Activated naive CD8-positive, alpha-beta T cell treated with anti-CD3 and anti-CD28 coated beads for 36 hours (primary cell): ENCODE data around the gene SAMD14. TPM values are rescaled to one million over a fixed set of nuclear protein-coding genes. Genes with fewer than 3 reads are reported as not detected.

Experiments
- DNase-seq: peaks from one replicate; pipeline ENCODE4 v3.0.0; 2021
- H3K27ac Mint-ChIP-seq: one replicate; pipeline ENCODE4 v1.8.0; 2022; ENCODE audit warnings: mild to moderate bottlenecking, moderate library complexity, mixed read lengths
- H3K27me3 Mint-ChIP-seq: one replicate; pipeline ENCODE4 v1.8.0; 2022; ENCODE audit warnings: mild to moderate bottlenecking, mixed read lengths
- H3K36me3 Mint-ChIP-seq: one replicate; pipeline ENCODE4 v1.8.0; 2021; ENCODE audit warnings: mild to moderate bottlenecking, mixed read lengths
- H3K4me1 Mint-ChIP-seq: one replicate; pipeline ENCODE4 v1.8.0; 2021; ENCODE audit warnings: mixed read lengths
- H3K4me3 Mint-ChIP-seq: one replicate; pipeline ENCODE4 v1.8.0; 2022; ENCODE audit warnings: mild to moderate bottlenecking, moderate library complexity, mixed read lengths
- H3K9me3 Mint-ChIP-seq: one replicate; pipeline ENCODE4 v1.8.0; 2022; ENCODE audit warnings: mixed read lengths
- total RNA-seq, 2 experiments: library from RNA; stranded (reverse); gene quantifications; one replicate each; pipeline ENCODE4 v1.2.3, GENCODE V29; 2021

SAMD14 gene
- total RNA-seq, 2 experiments from 2014 or later, result 0.47 to 0.66 TPM

DNA sequence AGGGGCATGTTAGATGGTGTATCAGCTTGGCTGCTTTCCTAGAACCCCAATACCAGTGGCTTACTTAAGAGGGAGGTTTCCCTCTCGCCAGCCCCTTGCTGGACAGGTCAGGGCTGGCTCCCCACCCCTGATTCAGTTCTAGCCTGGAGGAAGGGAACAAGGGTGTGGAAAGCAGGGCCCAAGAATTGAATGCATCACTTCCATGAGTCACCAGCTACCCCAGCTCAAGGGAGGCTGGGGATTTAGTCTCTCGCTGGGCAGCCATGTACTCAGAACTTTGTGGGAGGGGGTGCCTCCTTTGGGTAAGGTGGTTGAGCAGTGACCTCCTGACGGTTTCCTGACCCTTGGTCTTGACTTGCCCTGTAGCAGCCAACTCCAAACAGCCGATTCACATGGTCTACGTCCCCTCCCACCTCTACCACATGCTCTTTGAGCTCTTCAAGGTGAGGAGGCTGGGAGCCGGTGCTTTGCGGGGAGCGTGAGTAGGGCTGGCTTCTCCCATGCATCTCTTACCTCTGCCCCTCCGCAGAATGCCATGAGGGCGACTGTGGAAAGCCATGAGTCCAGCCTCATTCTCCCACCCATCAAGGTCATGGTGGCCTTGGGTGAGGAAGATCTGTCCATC is 22.1 kb downstream of the SAMD14 start:
- Mint-ChIP-seq H3K4me1 (no peaks in the 10 kb centered on the region), H3K4me3 (no peak overlapping the region), H3K27ac (no peak overlapping the region), H3K36me3 (no peaks in the 10 kb centered on the region), H3K9me3 (no peaks in the 10 kb centered on the region), H3K27me3 (no peaks in the 10 kb centered on the region)
- no peak for DNase-seq

DNA sequence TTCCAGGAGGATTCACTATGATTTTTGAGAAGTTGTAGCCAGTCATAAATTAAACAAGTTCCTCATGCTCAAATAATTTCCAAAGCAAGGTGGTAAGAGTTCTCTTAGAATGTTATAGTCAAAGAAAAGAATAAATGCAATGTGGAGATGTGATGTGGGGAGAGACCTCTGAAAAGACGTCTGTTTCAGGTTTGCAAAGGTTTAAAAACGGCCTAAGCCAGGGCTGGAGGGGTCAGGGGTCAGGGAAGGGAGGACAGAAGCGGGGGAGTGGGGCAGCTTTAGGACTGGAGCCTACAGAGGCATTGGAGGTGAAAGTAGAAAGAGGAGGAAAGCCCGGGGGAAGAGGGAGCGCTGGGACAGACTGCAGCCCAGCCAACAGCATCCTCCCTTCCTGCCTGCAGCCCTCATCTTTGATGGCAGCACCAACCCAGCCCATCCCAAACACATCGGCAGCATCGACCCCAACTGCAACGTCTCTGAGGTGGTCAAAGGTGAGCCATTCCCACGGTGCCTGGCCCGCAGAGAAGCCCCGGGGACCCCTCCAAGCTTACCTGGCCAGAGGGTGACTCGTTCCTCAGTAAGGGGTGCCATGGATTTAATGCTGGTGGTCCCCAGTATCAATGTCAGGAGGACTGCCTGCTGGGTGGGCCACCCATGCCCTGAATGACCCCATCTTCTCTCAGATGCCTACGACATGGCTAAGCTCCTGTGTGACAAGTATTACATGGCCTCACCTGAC is 23.4 kb downstream of the SAMD14 start:
- H3K9me3 Mint-ChIP-seq, result no peaks in the 10 kb centered on the region
- no peaks in the 10 kb centered on the region for H3K27me3 Mint-ChIP-seq
- no peak for DNase-seq
- H3K4me1 Mint-ChIP-seq, result no peaks in the 10 kb centered on the region
- no peaks in the 10 kb centered on the region for H3K36me3 Mint-ChIP-seq
- H3K27ac Mint-ChIP-seq, result no peak overlapping the region
- no peak overlapping the region for H3K4me3 Mint-ChIP-seq

DNA sequence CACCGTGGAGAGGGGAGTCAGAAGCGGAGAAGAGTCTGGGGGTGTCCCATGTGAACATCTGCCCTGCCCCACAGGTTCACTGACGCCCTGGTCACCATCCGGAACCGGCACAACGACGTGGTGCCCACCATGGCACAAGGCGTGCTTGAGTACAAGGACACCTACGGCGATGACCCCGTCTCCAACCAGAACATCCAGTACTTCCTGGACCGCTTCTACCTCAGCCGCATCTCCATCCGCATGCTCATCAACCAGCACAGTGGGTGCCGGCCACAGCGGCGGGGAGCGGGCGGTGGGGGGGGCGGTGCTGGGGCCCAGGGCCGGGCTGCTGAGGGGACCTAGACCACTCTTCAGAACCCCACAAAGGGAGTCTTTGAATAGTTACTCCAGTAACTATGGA is 24.1 kb downstream of the SAMD14 start:
- no peaks in the 10 kb centered on the region for H3K9me3 Mint-ChIP-seq
- no peak overlapping the region for H3K27ac Mint-ChIP-seq
- no peaks in the 10 kb centered on the region for H3K36me3 Mint-ChIP-seq
- no peaks in the 10 kb centered on the region for H3K27me3 Mint-ChIP-seq
- no peak overlapping the region for H3K4me3 Mint-ChIP-seq
- no peaks in the 10 kb centered on the region for H3K4me1 Mint-ChIP-seq
- DNase-seq, result no peak

DNA sequence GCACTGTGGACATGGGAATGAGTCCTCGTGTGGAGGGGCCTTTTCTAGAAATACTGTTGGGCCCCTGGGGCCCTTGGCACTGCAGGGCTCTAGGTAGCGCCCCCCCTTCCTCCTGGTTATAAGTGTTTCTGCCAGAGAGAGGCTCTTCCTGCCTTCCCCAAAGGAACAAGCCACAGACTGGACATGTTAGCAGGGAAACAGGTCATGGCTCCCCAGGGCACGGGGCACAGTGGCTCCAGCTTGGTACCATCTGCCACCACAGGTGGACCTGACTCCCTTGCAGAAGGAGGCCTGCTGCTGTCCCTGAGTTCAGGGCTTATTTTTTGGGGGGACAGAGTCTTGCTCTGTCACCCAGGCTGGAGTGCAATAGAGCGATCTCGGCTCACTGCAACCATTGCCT is 26.0 kb downstream of the SAMD14 start:
- Mint-ChIP-seq H3K4me3 (no peak overlapping the region), H3K36me3 (no peaks in the 10 kb centered on the region), H3K4me1 (peaks cover 7% of the 10 kb centered on the region), H3K27me3 (no peaks in the 10 kb centered on the region), H3K27ac (no peak overlapping the region), H3K9me3 (no peaks in the 10 kb centered on the region)
- no peak for DNase-seq

DNA sequence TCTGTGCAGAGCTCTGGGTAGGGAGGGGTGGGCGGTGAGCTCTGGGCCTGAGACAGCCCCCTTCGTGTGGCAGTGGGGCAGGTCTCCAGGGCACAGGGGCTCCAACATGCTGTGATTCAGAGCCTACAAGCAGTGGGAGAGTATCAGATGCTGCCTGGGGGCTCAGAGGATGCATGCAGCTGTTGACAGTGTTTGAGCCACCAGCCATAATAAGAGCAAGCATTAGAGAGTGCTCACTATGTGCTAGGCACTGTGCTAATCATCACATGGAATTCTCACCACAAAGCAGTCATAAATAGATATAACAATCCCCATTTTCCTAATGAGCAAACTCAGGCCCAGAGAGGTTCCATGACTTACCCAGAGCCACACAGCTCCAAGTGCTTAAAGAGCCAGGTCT is 26.7 kb downstream of the SAMD14 start:
- H3K9me3 Mint-ChIP-seq, result no peaks in the 10 kb centered on the region
- peaks cover 7% of the 10 kb centered on the region for H3K4me1 Mint-ChIP-seq
- no peak for DNase-seq
- no peaks in the 10 kb centered on the region for H3K36me3 Mint-ChIP-seq
- no peak overlapping the region for H3K27ac Mint-ChIP-seq
- no peak overlapping the region for H3K4me3 Mint-ChIP-seq
- H3K27me3 Mint-ChIP-seq, result no peaks in the 10 kb centered on the region

DNA sequence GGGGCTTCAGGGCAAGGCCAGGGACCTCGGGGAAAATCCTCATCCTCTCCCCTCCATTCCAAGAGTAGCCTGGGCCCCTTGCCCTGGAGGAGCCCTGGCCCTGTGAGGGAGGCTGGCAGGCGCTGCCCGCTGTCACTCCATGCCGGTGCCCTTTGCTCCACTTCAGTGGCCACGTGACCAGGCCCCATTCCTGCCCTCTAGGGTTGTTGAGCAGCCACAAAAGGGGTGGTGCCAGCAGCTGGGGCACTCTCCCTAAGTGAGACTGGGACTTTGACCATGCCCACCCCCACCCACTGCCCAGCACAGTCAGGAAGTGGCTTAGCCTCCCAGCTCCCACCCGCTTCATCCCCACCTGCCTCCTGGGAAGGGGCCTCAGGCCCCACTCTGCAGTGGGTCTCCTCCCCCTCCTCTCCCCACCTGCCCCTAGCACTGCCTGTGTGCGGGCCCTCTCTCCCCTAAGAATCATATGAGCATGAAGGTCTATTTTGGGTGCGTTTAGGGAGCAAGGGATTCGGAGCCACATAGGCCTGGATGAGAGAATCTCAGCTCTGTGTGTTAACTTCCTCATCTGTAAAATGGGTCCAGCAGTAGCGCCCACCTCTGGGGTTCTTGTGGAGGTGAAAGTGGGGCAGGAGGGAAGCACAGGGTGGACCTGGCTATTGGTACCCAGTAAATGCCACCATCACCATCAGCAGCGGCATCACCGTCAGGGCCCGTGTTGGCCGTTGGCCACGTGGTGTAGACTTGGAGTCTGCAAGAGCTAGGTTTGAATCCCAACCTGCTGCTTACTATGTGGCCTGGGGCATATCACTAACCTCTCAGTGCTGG is 27.6 kb downstream of the SAMD14 start:
- DNase-seq, result no peak
- H3K27ac Mint-ChIP-seq, result no peak overlapping the region
- H3K9me3 Mint-ChIP-seq, result no peaks in the 10 kb centered on the region
- no peaks in the 10 kb centered on the region for H3K36me3 Mint-ChIP-seq
- peaks cover 7% of the 10 kb centered on the region for H3K4me1 Mint-ChIP-seq
- no peak overlapping the region for H3K4me3 Mint-ChIP-seq
- no peaks in the 10 kb centered on the region for H3K27me3 Mint-ChIP-seq

DNA sequence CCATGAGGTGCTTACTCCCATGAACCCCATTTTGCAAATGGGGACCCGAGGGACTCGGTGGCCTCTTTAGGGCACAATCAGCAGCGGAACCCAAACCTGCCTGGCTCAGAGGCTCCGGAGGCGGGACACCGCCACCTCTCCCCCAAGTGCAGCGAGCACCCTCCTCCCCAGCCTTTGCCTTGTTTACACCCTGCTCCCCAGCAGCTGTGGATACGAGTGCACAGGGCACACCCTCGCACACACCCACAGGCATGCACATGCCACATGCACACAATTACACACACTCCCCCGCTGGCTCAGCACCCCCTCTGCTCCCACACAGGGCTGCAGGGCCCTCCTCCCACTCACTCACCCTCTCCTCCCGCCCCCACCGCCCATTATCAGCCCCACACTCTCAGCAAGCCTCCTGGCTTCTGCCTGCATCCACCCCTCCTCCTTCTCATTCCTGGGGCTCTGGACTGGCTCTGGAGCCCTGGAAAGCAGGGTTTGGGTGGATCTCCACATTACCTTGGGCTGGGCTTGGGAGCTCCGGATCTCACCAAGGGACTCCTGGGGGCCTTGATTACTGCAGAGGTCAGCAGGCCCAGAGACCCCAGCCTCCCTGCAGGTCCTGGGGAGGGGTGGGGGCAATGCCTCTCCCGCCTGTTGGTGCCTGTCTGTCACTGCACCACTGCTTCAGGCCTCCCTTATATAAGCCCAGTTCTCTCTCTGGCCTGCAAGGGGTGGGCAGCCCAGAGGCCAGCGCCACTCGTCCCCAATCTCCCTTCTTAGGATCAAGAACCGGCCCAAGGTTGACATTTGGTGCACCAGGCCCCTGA is 28.4 kb downstream of the SAMD14 start:
- no peak overlapping the region for H3K27ac Mint-ChIP-seq
- peaks cover 7% of the 10 kb centered on the region for H3K4me1 Mint-ChIP-seq
- no peaks in the 10 kb centered on the region for H3K27me3 Mint-ChIP-seq
- no peaks in the 10 kb centered on the region for H3K36me3 Mint-ChIP-seq
- no peak for DNase-seq
- H3K9me3 Mint-ChIP-seq, result no peaks in the 10 kb centered on the region
- H3K4me3 Mint-ChIP-seq, result no peak overlapping the region

DNA sequence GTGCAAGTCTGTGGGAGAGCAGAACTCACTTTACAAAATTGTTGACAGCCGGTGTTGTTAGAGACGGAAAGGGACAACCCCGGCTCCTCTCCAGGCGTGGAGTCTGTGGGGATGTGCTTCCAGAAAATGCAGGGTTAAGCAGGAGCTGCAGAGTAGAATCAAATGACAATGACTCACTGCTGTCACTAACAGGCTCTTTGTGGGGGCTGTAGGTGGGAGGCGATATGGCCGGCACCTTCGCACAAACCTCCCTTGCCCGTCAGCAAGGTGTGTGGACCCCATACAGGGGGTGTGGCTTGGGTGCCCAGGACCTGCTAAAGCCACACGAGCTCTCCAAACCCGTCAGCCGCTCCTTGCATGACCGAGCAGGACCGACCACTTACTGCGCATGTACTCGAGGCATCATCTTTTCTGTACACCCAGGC is 29.0 kb downstream of the SAMD14 start:
- H3K4me1 Mint-ChIP-seq, result peaks cover 13% of the 10 kb centered on the region
- DNase-seq, result no peak
- H3K9me3 Mint-ChIP-seq, result no peaks in the 10 kb centered on the region
- no peaks in the 10 kb centered on the region for H3K36me3 Mint-ChIP-seq
- no peak overlapping the region for H3K4me3 Mint-ChIP-seq
- H3K27ac Mint-ChIP-seq, result no peak overlapping the region
- no peaks in the 10 kb centered on the region for H3K27me3 Mint-ChIP-seq

DNA sequence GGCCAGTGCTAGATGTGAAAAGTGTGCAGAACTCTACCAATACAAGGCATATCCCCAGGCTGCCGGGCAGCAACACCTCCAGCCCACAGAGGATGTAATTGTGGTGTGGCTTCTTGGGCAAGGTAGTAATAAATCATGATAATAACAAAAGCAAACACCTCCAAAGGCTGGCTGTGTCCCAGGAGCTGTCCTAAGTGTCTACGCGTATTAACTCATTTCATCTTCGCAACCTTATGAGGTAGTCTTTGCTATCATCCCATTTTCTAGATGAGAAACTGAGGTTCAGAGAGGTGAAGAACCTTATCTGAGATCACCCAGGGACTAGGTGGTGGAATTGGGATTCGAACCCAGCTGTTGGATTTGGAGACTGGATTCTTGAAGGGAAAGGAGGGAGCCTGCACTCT is 29.5 kb downstream of the SAMD14 start:
- H3K27ac Mint-ChIP-seq, result no peak overlapping the region
- H3K27me3 Mint-ChIP-seq, result no peaks in the 10 kb centered on the region
- DNase-seq, result no peak
- H3K4me1 Mint-ChIP-seq, result peaks cover 17% of the 10 kb centered on the region
- no peaks in the 10 kb centered on the region for H3K36me3 Mint-ChIP-seq
- H3K9me3 Mint-ChIP-seq, result no peaks in the 10 kb centered on the region
- no peak overlapping the region for H3K4me3 Mint-ChIP-seq

DNA sequence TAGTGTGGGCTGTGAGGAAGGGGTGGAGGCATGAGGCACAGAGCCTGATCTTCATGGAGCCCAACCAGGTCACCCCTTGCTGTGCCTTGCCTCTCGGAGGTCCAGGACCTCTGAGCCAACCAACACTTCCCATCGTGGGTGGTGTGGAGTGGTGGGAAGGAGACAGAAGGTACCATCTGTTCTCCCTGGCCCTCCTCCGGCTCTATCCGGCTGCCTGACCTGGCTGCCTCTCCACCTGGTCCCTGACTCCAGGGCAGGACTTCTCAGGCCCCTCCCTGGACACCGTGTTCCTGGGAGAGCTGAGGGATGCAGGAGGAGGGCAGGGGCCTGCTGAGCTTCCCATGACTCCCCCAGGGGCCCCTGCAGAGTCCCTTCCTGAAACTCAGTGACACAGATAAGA is 31.0 kb downstream of the SAMD14 start:
- no peaks in the 10 kb centered on the region for H3K27me3 Mint-ChIP-seq
- H3K36me3 Mint-ChIP-seq, result no peaks in the 10 kb centered on the region
- H3K4me3 Mint-ChIP-seq, result no peak overlapping the region
- no peaks in the 10 kb centered on the region for H3K9me3 Mint-ChIP-seq
- no peak overlapping the region for H3K27ac Mint-ChIP-seq
- H3K4me1 Mint-ChIP-seq, result peaks cover 19% of the 10 kb centered on the region
- no peak for DNase-seq

DNA sequence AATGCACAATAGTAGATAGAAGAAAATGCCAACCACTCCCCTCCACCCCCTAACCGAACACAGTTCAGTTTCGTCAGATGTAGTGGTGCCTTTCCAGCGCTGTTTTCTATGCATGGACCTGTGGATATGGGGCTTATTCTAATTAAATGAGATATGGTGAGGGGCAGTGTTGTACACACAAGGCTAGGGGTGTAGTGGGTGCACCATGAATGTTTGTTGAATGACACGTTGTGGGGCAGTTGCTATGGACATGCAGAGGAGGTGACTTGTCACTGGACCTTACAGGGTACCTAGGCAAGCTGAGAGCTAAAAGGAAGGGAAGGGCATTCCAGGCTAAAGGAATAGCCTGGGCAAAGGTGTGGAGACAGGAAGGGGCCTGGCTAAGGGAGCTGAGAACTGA is 31.4 kb downstream of the SAMD14 start:
- H3K36me3 Mint-ChIP-seq, result no peaks in the 10 kb centered on the region
- H3K4me1 Mint-ChIP-seq, result peaks cover 19% of the 10 kb centered on the region

DNA sequence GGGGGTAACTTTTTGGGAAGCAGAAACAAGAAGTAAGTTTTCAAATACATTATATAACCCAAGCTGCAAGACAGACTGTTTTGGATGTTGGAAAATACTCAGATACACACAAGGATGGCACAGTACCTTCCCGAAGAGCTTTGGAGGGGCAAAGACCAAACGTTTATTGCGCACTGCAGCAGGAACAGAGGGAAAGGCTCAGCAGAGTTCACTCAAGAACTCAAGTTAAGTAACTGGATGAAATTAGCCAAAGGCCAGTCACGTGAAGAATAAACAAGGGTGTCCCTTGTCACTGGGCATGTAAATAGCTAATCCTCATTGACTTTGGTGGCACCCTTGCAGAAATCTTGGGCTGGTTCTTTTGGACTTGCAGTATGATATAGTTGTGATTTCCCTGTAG is 32.0 kb downstream of the SAMD14 start:
- Mint-ChIP-seq H3K36me3 (no peaks in the 10 kb centered on the region), H3K27me3 (no peaks in the 10 kb centered on the region), H3K27ac (no peak overlapping the region), H3K4me3 (no peak overlapping the region), H3K9me3 (no peaks in the 10 kb centered on the region), H3K4me1 (peaks cover 19% of the 10 kb centered on the region)
- no peak for DNase-seq

More for the DNA sequence above, 31.4 kb downstream of the SAMD14 start:
- DNase-seq, result no peak
- Mint-ChIP-seq H3K27me3 (no peaks in the 10 kb centered on the region), H3K4me3 (no peak overlapping the region), H3K27ac (no peak overlapping the region), H3K9me3 (no peaks in the 10 kb centered on the region)

DNA sequence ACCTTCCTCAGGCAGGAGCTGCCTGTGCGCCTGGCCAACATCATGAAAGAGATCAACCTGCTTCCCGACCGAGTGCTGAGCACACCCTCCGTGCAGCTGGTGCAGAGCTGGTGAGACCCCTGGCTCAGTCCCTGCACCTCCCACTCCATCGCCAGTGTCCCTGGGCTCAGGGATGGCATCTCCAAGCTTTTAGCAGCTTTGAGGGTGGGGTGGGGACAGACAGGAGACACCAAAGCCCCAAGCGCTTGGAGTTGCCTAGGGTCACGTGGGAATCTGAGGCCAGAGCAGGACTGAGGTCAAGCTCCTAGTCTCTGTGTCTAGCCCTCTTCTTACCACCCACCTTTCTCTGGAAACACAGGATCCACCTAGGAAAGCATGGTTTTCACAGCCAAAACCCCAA is 32.5 kb downstream of the SAMD14 start:
- H3K4me1 Mint-ChIP-seq, result peaks cover 19% of the 10 kb centered on the region
- no peak for DNase-seq
- no peaks in the 10 kb centered on the region for H3K9me3 Mint-ChIP-seq
- H3K27me3 Mint-ChIP-seq, result no peaks in the 10 kb centered on the region
- H3K36me3 Mint-ChIP-seq, result no peaks in the 10 kb centered on the region
- no peak overlapping the region for H3K27ac Mint-ChIP-seq
- no peak overlapping the region for H3K4me3 Mint-ChIP-seq

DNA sequence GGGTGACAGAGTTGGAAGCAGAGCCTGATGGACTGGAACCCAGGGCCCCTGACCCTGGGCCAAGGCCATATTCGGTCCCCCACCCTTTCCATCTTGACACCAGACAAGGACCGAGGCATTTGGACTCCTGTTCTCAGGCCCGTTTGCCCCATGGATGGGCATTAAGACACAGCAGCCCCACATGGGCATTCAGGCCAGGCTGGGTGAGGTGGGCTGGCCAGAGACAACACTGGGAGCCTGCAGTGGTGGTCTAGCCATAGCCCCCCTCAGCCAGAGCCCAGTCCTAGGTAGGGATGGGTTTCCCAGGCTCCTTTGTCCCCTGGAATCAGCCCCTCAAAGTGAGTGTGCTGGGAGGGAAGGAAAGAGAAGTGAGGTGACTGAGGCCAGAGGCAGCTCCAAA is 33.2 kb downstream of the SAMD14 start:
- Mint-ChIP-seq H3K4me1 (peaks cover 19% of the 10 kb centered on the region), H3K27me3 (no peaks in the 10 kb centered on the region), H3K36me3 (no peaks in the 10 kb centered on the region), H3K4me3 (no peak overlapping the region), H3K9me3 (no peaks in the 10 kb centered on the region), H3K27ac (no peak overlapping the region)
- no peak for DNase-seq

DNA sequence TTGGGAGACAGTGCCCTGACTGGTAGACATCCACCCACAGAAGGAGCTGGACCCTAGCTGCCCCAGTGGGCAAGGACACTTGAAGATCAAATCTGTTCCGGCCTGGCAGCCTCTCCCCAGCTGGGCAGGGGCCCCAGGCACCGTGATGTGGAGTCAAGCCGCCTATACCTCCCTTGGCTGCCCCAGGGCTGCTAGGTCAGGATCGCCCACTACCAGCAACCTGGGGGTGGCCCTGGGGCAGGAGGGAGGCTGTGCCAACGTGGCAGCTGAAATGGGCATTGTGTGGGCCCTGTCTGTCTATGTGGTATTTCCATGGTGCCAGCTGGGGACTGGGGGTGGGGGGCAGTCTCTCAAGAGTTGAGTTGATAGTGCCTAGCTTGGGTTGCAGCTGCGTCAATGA is 33.9 kb downstream of the SAMD14 start:
- Mint-ChIP-seq H3K36me3 (no peaks in the 10 kb centered on the region), H3K9me3 (no peaks in the 10 kb centered on the region), H3K27ac (peak overlapping the region; percentile 85), H3K4me3 (peak overlapping the region; percentile 88), H3K27me3 (no peaks in the 10 kb centered on the region), H3K4me1 (peaks cover 19% of the 10 kb centered on the region)
- DNase-seq, result no peak
